ENCODE measurements around the gene PEF1. TPM values are rescaled to one million over a fixed set of nuclear protein-coding genes. Genes with fewer than 3 reads are reported as not detected.

Gene PEF1
- total RNA-seq, 1 experiment from 2014 or later, result 33.7 TPM

DNA sequence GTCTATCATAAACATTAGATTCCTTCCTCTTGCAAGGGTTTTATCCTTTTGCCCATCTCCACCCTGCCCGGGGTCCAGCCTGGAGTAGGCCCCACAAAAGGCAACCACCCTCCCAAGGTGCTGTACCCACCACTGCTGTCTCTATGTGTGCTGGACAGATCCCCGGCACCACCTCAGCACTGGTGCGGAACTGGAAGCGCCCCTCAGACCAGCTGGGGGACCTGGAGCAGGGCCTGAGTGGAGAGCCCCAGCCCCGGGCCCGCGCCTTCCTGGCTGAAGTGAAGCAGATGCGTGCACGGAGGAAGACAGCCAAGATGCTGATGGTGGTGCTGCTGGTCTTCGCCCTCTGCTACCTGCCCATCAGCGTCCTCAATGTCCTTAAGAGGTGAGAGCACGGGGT is 21.3 kb downstream of the PEF1 start:
- no peak overlapping the region for H3K27ac Mint-ChIP-seq
- TF ChIP-seq, protein P1, sequence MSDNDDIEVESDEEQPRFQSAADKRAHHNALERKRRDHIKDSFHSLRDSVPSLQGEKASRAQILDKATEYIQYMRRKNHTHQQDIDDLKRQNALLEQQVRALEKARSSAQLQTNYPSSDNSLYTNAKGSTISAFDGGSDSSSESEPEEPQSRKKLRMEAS (CRISPR knock-in tag; IDR thresholded peaks at IDR 0.05), result no peak
- TF ChIP-seq JAZF1 (CRISPR knock-in tag; IDR thresholded peaks at IDR 0.05) (no peak), NR1H2 (CRISPR knock-in tag; IDR thresholded peaks at IDR 0.05) (no peak), ZNF219 (CRISPR knock-in tag; IDR thresholded peaks at IDR 0.05; ENCODE audit: borderline replicate concordance) (no peak), ELF4 (CRISPR knock-in tag; IDR thresholded peaks at IDR 0.05; ENCODE audit: low read depth) (no peak), ZNF263 (CRISPR knock-in tag; IDR thresholded peaks at IDR 0.05; ENCODE audit: low read depth) (no peak), CREB1 (CRISPR knock-in tag; IDR thresholded peaks at IDR 0.05) (no peak), PRRX2 (CRISPR knock-in tag; IDR thresholded peaks at IDR 0.05) (no peak), TCF7 (CRISPR knock-in tag; IDR thresholded peaks at IDR 0.05; ENCODE audit: low read depth) (no peak), ZNF396 (CRISPR knock-in tag; IDR thresholded peaks at IDR 0.05; ENCODE audit: borderline replicate concordance) (no peak)
- TF ChIP-seq, protein P2, sequence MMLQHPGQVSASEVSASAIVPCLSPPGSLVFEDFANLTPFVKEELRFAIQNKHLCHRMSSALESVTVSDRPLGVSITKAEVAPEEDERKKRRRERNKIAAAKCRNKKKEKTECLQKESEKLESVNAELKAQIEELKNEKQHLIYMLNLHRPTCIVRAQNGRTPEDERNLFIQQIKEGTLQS (CRISPR knock-in tag; conservative IDR thresholded peaks at IDR 0.05), result no peak
- TF ChIP-seq, protein P3, sequence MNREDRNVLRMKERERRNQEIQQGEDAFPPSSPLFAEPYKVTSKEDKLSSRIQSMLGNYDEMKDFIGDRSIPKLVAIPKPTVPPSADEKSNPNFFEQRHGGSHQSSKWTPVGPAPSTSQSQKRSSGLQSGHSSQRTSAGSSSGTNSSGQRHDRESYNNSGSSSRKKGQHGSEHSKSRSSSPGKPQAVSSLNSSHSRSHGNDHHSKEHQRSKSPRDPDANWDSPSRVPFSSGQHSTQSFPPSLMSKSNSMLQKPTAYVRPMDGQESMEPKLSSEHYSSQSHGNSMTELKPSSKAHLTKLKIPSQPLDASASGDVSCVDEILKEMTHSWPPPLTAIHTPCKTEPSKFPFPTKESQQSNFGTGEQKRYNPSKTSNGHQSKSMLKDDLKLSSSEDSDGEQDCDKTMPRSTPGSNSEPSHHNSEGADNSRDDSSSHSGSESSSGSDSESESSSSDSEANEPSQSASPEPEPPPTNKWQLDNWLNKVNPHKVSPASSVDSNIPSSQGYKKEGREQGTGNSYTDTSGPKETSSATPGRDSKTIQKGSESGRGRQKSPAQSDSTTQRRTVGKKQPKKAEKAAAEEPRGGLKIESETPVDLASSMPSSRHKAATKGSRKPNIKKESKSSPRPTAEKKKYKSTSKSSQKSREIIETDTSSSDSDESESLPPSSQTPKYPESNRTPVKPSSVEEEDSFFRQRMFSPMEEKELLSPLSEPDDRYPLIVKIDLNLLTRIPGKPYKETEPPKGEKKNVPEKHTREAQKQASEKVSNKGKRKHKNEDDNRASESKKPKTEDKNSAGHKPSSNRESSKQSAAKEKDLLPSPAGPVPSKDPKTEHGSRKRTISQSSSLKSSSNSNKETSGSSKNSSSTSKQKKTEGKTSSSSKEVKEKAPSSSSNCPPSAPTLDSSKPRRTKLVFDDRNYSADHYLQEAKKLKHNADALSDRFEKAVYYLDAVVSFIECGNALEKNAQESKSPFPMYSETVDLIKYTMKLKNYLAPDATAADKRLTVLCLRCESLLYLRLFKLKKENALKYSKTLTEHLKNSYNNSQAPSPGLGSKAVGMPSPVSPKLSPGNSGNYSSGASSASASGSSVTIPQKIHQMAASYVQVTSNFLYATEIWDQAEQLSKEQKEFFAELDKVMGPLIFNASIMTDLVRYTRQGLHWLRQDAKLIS (CRISPR knock-in tag; IDR thresholded peaks at IDR 0.05; ENCODE audit: borderline replicate concordance), result no peak
- TF ChIP-seq, protein P4, sequence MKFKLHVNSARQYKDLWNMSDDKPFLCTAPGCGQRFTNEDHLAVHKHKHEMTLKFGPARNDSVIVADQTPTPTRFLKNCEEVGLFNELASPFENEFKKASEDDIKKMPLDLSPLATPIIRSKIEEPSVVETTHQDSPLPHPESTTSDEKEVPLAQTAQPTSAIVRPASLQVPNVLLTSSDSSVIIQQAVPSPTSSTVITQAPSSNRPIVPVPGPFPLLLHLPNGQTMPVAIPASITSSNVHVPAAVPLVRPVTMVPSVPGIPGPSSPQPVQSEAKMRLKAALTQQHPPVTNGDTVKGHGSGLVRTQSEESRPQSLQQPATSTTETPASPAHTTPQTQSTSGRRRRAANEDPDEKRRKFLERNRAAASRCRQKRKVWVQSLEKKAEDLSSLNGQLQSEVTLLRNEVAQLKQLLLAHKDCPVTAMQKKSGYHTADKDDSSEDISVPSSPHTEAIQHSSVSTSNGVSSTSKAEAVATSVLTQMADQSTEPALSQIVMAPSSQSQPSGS (CRISPR knock-in tag; IDR thresholded peaks at IDR 0.05; ENCODE audit: borderline replicate concordance, low read depth), result no peak
- H3K4me1 Mint-ChIP-seq, result 0 out of 2 replicates have a peak, but pooled peaks cover 6% of the 10 kb centered on the region
- DNase-seq (ENCODE audit: low spot score) (no peak), ATAC-seq (no peak)
- ChIA-PET POLR2A (no interaction called here), CTCF (interaction anchor here (0.8 kb wide), 1 partner anchor 10 kb away, joined by 9 read pairs; no protein-coding TSS in a partner anchor)
- 0 out of 2 replicates have a peak, but pooled peaks cover 4% of the 10 kb centered on the region for H3K36me3 Mint-ChIP-seq
- H3K27me3 Mint-ChIP-seq (ENCODE audit: low read depth), result peaks cover 8% of the 10 kb centered on the region
- H3K4me3 Mint-ChIP-seq, result no peak overlapping the region
- no peaks in the 10 kb centered on the region for H3K9me3 Mint-ChIP-seq

DNA sequence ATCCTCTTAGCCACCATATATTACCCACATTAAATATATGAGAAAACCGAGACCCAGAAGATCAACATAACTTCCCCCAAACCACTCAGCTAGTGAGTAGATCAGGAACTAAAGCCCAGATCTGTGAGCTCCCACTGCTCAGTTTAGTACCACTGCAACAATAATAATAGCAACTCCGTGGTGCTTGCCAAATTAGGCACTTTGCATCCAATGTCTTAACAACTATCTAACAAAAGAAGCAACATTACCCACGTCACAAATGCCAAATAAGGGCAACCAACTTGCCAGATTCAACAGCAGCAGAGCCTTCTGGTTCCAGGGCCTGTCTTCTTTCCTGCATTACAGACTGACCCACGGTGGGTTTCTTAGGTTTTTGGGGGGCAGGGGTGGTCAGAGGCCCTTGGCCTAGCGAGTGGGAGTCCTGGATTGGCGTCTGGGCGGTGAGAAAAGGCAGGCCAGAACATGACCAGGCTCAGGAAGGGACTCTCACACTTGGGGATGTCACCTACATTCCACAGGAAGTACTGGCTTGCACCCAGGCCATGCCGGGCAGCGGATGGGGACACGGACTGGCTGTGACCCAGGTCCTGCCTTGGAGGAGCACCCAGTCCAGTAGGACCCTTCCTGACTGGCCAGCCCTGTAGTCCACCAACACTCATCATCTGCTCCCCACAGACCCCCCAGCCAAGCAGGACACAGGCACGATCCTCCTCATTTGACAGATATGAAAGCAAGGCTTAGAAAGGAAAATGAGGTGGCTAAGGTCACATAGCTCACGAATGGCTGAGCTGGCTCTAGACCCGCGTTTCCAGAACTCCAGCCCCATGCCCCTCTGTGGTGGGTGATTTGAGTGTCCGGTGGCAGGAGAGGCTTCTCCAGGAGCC is 22.6 kb downstream of the PEF1 start:
- ATAC-seq (no peak), DNase-seq (ENCODE audit: low spot score) (no peak)
- Mint-ChIP-seq H3K4me3 (no peak overlapping the region), H3K9me3 (no peaks in the 10 kb centered on the region), H3K27me3 (ENCODE audit: low read depth) (peaks cover 11% of the 10 kb centered on the region), H3K4me1 (peaks cover 9% of the 10 kb centered on the region; the same call in 1 of the 2 replicates), H3K27ac (no peak overlapping the region), H3K36me3 (no peaks in the 10 kb centered on the region)
- ChIA-PET POLR2A (no interaction called here), CTCF (no interaction called here)
- TF ChIP-seq, protein P5, sequence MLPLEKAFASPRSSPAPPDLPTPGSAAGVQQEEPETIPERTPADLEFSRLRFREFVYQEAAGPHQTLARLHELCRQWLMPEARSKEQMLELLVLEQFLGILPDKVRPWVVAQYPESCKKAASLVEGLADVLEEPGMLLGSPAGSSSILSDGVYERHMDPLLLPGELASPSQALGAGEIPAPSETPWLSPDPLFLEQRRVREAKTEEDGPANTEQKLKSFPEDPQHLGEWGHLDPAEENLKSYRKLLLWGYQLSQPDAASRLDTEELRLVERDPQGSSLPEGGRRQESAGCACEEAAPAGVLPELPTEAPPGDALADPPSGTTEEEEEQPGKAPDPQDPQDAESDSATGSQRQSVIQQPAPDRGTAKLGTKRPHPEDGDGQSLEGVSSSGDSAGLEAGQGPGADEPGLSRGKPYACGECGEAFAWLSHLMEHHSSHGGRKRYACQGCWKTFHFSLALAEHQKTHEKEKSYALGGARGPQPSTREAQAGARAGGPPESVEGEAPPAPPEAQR (CRISPR knock-in tag; IDR thresholded peaks at IDR 0.05), result no peak
- TF ChIP-seq TP53 (CRISPR knock-in tag; IDR thresholded peaks at IDR 0.05), result no peak
- TF ChIP-seq, protein P6, sequence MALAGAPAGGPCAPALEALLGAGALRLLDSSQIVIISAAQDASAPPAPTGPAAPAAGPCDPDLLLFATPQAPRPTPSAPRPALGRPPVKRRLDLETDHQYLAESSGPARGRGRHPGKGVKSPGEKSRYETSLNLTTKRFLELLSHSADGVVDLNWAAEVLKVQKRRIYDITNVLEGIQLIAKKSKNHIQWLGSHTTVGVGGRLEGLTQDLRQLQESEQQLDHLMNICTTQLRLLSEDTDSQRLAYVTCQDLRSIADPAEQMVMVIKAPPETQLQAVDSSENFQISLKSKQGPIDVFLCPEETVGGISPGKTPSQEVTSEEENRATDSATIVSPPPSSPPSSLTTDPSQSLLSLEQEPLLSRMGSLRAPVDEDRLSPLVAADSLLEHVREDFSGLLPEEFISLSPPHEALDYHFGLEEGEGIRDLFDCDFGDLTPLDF (CRISPR knock-in tag; IDR thresholded peaks at IDR 0.05), result no peak
- no peak for TF ChIP-seq FOXJ3 (CRISPR knock-in tag; IDR thresholded peaks at IDR 0.05; ENCODE audit: borderline replicate concordance)
- no peak for TF ChIP-seq TCF7 (CRISPR knock-in tag; IDR thresholded peaks at IDR 0.05; ENCODE audit: low read depth)
- TF ChIP-seq, protein P7, sequence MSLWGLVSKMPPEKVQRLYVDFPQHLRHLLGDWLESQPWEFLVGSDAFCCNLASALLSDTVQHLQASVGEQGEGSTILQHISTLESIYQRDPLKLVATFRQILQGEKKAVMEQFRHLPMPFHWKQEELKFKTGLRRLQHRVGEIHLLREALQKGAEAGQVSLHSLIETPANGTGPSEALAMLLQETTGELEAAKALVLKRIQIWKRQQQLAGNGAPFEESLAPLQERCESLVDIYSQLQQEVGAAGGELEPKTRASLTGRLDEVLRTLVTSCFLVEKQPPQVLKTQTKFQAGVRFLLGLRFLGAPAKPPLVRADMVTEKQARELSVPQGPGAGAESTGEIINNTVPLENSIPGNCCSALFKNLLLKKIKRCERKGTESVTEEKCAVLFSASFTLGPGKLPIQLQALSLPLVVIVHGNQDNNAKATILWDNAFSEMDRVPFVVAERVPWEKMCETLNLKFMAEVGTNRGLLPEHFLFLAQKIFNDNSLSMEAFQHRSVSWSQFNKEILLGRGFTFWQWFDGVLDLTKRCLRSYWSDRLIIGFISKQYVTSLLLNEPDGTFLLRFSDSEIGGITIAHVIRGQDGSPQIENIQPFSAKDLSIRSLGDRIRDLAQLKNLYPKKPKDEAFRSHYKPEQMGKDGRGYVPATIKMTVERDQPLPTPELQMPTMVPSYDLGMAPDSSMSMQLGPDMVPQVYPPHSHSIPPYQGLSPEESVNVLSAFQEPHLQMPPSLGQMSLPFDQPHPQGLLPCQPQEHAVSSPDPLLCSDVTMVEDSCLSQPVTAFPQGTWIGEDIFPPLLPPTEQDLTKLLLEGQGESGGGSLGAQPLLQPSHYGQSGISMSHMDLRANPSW (CRISPR knock-in tag; conservative IDR thresholded peaks at IDR 0.05; ENCODE audit: low read depth), result no peak
- TF ChIP-seq KAT7 (CRISPR knock-in tag; IDR thresholded peaks at IDR 0.05; ENCODE audit: borderline replicate concordance), result no peak
- no peak for TF ChIP-seq PRRX2 (CRISPR knock-in tag; IDR thresholded peaks at IDR 0.05)
- no peak for TF ChIP-seq FOXP1 (CRISPR knock-in tag; IDR thresholded peaks at IDR 0.05; ENCODE audit: borderline replicate concordance)
- no peak for TF ChIP-seq SMAD4 (CRISPR knock-in tag; IDR thresholded peaks at IDR 0.05)
- TF ChIP-seq GTF2I (CRISPR knock-in tag; conservative IDR thresholded peaks at IDR 0.05), result no peak
- TF ChIP-seq ESRRA (CRISPR knock-in tag; IDR thresholded peaks at IDR 0.05; ENCODE audit: borderline replicate concordance), result no peak

Data from WTC11 (cell line).